ENCODE measurements around the gene AP3D1. TPM values are rescaled to one million over a fixed set of nuclear protein-coding genes. Genes with fewer than 3 reads are reported as not detected.

AP3D1 gene
- total RNA-seq, 1 donor from 2014 or later: 162 TPM

GRCh38 chr19:2097203-2097885, 54.0 kb downstream of the AP3D1 start:
- no peaks in the 10 kb centered on the region for H3K27me3 ChIP-seq (ENCODE audit: insufficient read depth, low read length)
- peaks cover 6% of the 10 kb centered on the region for H3K4me1 ChIP-seq (ENCODE audit: insufficient read depth, low read length)
- peak overlapping the region; percentile 42 for H3K9ac ChIP-seq (ENCODE audit: low read length)
- H3K4me3 ChIP-seq (ENCODE audit: insufficient read depth, low read depth, low read length): peak overlapping the region; percentile 41
- H3K4me2 ChIP-seq (ENCODE audit: low read length): peak overlapping the region; percentile 86
- H4K20me1 ChIP-seq (ENCODE audit: insufficient read depth, low read length): peaks cover 46% of the 10 kb centered on the region
- DNase-seq (ENCODE audit: low read depth) (no peak), FAIRE-seq (no peak)
- no peaks in the 10 kb centered on the region for H3K9me3 ChIP-seq (ENCODE audit: insufficient read depth, low read depth, low read length)
- Mint-ChIP-seq H3K36me3 (ENCODE audit: low read depth, unreplicated experiment) (peaks cover 12% of the 10 kb centered on the region), H3K4me1 (ENCODE audit: low read depth, unreplicated experiment) (peaks cover 11% of the 10 kb centered on the region), H3K27ac (ENCODE audit: unreplicated experiment) (no peak overlapping the region), H3K27me3 (ENCODE audit: low read depth, unreplicated experiment) (no peaks in the 10 kb centered on the region), H3K4me3 (ENCODE audit: unreplicated experiment) (peak overlapping the region; percentile 77), H3K9me3 (ENCODE audit: unreplicated experiment) (no peaks in the 10 kb centered on the region)
- H3K27ac ChIP-seq (ENCODE audit: low read depth, low read length): no peak overlapping the region
- H2AFZ ChIP-seq (ENCODE audit: low read depth, low read length): peak overlapping the region; percentile 43
- TF ChIP-seq EZH2 (IDR thresholded peaks at IDR 0.05; ENCODE audit: insufficient read depth, low read length): no peak
- TF ChIP-seq CTCF (IDR thresholded peaks at IDR 0.05; ENCODE audit: insufficient read depth, low read depth, low read length): no peak
- peaks cover 40% of the 10 kb centered on the region for H3K79me2 ChIP-seq (ENCODE audit: insufficient read depth, low read length)
- H3K36me3 ChIP-seq (ENCODE audit: insufficient read depth, low read length): peaks cover 11% of the 10 kb centered on the region

- Mint-ChIP-seq H3K4me3 (ENCODE audit: unreplicated experiment) (peak within 1 kb of the TSS; percentile 92), H3K27ac (ENCODE audit: unreplicated experiment) (peak within 1 kb of the TSS; percentile 93), H3K9me3 (ENCODE audit: unreplicated experiment) (no peaks in the 10 kb centered on the region), H3K36me3 (ENCODE audit: low read depth, unreplicated experiment) (peaks cover 8% of the 10 kb centered on the region), H3K27me3 (ENCODE audit: low read depth, unreplicated experiment) (no peaks in the 10 kb centered on the region), H3K4me1 (ENCODE audit: low read depth, unreplicated experiment) (peaks cover 11% of the 10 kb centered on the region)
- H3K4me2 ChIP-seq (ENCODE audit: low read length): peak within 1 kb of the TSS; percentile 86
- H4K20me1 ChIP-seq (ENCODE audit: insufficient read depth, low read length): peaks cover 39% of the 10 kb centered on the region
- FAIRE-seq (no peak), DNase-seq (ENCODE audit: low read depth) (peak; percentile 82)
- H3K79me2 ChIP-seq (ENCODE audit: insufficient read depth, low read length): peaks cover 40% of the 10 kb centered on the region
- TF ChIP-seq EZH2 (IDR thresholded peaks at IDR 0.05; ENCODE audit: insufficient read depth, low read length) (no peak), CTCF (IDR thresholded peaks at IDR 0.05; ENCODE audit: insufficient read depth, low read depth, low read length) (no peak)
- peak within 1 kb of the TSS; percentile 83 for H3K27ac ChIP-seq (ENCODE audit: low read depth, low read length)
- peak within 1 kb of the TSS; percentile 83 for H3K9ac ChIP-seq (ENCODE audit: low read length)
- peak within 1 kb of the TSS; percentile 54 for H2AFZ ChIP-seq (ENCODE audit: low read depth, low read length)
- peaks cover 6% of the 10 kb centered on the region for H3K4me1 ChIP-seq (ENCODE audit: insufficient read depth, low read length)
- H3K36me3 ChIP-seq (ENCODE audit: insufficient read depth, low read length): peaks cover 11% of the 10 kb centered on the region
- peak within 1 kb of the TSS; percentile 78 for H3K4me3 ChIP-seq (ENCODE audit: insufficient read depth, low read depth, low read length)
- H3K9me3 ChIP-seq (ENCODE audit: insufficient read depth, low read depth, low read length): no peaks in the 10 kb centered on the region
- no peaks in the 10 kb centered on the region for H3K27me3 ChIP-seq (ENCODE audit: insufficient read depth, low read length)
Measured at GRCh38 chr19:2096480-2097202, 54.7 kb downstream of the AP3D1 start, which contains the start of gene IZUMO4. TSS of gene IZUMO4 (plus strand) at chr19:2096915. CDS start at chr19:2096946, 31 bp downstream.

Data from astrocyte (in vitro differentiated cells and primary cell).